Measurements from ENCODE around the gene ROBO4. TPM values are rescaled to one million over a fixed set of nuclear protein-coding genes. Genes with fewer than 3 reads are reported as not detected.

ROBO4 gene
- total and polyA plus RNA-seq, 2 donors (not counting 1 experiment from before 2014, with no cell fraction given) = not detected

DNA sequence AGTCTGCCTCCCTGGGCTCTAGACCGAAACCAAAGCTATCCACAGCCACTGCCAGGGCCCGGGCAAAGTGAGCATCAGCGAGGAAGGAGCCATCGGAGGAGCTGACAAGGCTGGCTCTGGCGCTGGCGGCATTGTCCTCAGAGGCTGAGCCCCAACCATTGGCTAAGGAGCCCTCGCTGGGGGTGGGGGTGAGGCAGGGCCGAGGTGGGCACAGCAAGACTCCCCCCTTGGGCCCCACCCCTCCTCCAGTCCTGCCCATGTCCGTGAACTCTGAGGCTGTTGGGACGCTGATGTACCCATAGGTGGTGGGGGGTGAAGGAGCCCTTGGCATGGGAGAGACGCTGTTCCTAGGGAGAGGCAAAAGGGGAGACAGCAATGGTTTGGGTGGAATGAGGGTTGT lies 11.2 kb downstream of the ROBO4 start:
- no peaks in the 10 kb centered on the region for H4K20me1 ChIP-seq (ENCODE audit: control insufficient read depth, insufficient read depth, low read length, poor library complexity, severe bottlenecking)
- peaks cover 0 to 6% (median 0%) of the 10 kb centered on the region in 4 experiments for H3K27me3 ChIP-seq (replicated peaks in 1 of 4; ENCODE audit: control extremely low read depth in 1 of 4, control insufficient read depth in 3 of 4, insufficient read depth in 4 of 4, low read length in 3 of 4)
- intact Hi-C loops (cut with micrococcal nuclease) = no loop called here
- DNase-seq = no peak
- ChIA-PET POLR2A (no interaction called here), CTCF (interaction anchor here (1.9 kb wide), 1 partner anchor 10 kb away, joined by 6 read pairs; no protein-coding TSS in a partner anchor)
- Mint-ChIP-seq H3K4me1 (no peaks in the 10 kb centered on the region), H3K27me3 (peaks cover 19% of the 10 kb centered on the region), H3K27ac (no peak overlapping the region), H3K4me3 (no peak overlapping the region), H3K9me3 (ENCODE audit: insufficient read depth) (no peaks in the 10 kb centered on the region)
- peaks cover 0 to 4% (median 0%) of the 10 kb centered on the region in 3 donors for H3K9me3 ChIP-seq (ENCODE audit: control extremely low read depth in 1 of 3, control insufficient read depth in 2 of 3, insufficient read depth in 1 of 3, low read length in 2 of 3)
- no peak overlapping the region for H3K4me3 ChIP-seq (ENCODE audit: control extremely low read depth in 1 of 5, extremely low read depth in 1 of 5, insufficient read depth in 1 of 5, low read depth in 2 of 5, low read length in 4 of 5)
- H3K27ac ChIP-seq (ENCODE audit: low read length in 2 of 2) = no peak overlapping the region
- no peak overlapping the region for H3K9ac ChIP-seq (ENCODE audit: low read length)
- TF ChIP-seq EZH2 (IDR thresholded peaks at IDR 0.05; ENCODE audit: borderline replicate concordance, insufficient read depth, low read depth, low read length, poor library complexity, severe bottlenecking) = no peak
- TF ChIP-seq, protein P1, sequence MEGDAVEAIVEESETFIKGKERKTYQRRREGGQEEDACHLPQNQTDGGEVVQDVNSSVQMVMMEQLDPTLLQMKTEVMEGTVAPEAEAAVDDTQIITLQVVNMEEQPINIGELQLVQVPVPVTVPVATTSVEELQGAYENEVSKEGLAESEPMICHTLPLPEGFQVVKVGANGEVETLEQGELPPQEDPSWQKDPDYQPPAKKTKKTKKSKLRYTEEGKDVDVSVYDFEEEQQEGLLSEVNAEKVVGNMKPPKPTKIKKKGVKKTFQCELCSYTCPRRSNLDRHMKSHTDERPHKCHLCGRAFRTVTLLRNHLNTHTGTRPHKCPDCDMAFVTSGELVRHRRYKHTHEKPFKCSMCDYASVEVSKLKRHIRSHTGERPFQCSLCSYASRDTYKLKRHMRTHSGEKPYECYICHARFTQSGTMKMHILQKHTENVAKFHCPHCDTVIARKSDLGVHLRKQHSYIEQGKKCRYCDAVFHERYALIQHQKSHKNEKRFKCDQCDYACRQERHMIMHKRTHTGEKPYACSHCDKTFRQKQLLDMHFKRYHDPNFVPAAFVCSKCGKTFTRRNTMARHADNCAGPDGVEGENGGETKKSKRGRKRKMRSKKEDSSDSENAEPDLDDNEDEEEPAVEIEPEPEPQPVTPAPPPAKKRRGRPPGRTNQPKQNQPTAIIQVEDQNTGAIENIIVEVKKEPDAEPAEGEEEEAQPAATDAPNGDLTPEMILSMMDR (IDR thresholded peaks at IDR 0.05) = no peak
- 92% methylated on average over 7 of the region's 11 CpGs for WGBS (ENCODE audit: insufficient coverage)
- no peaks in the 10 kb centered on the region for H3K4me1 ChIP-seq (ENCODE audit: control insufficient read depth in 2 of 2, insufficient read depth in 2 of 2, low read length in 2 of 2)
- no peak for ATAC-seq (ENCODE audit: low read depth)
- H2AFZ ChIP-seq (ENCODE audit: insufficient read depth, low read depth, low read length, poor library complexity, severe bottlenecking) = no peak overlapping the region
- no peaks in the 10 kb centered on the region for H3K36me3 ChIP-seq (replicated peaks in 1 of 2; ENCODE audit: control extremely low read depth in 1 of 2, control insufficient read depth in 1 of 2, extremely low read depth in 1 of 2, insufficient read depth in 2 of 2, low read length in 1 of 2)
- no peaks in the 10 kb centered on the region for H3K79me2 ChIP-seq (ENCODE audit: control insufficient read depth, insufficient read depth, low read length)
- no peak overlapping the region for H3K4me2 ChIP-seq (replicated peaks; ENCODE audit: low read depth, low read length, poor library complexity, severe bottlenecking)

DNA sequence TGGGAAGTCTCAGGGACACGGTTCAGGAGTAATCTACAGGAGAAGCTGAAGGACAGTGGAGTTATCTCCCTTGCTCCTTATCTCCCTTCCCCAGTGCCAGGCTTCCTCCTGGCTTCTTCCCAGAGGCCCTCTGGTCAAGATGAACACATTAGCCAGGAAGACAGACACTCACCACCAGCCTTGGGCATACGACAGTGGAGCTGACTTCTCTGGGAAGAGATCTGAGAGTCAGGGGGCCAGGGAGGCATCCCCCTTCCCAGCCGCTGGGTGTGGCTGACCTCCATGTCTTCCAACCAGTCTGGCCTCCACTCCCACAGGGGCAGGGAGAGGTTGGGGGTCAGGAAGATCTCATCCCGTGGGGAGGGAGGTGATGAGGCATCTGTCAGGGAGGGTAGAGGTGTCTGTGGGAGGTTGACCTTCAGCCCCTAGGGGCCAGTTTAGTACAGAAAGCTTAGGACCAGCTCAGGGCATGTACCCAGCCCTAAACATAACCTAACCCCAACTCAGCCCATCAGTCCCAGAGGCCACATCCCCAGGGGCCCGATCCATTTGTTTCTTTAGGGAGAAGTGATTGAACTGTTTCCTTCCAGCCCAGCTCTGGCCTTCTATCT lies 12.7 kb downstream of the ROBO4 start:
- no peaks in the 10 kb centered on the region for H3K9me3 Mint-ChIP-seq (ENCODE audit: insufficient read depth)
- Histone ChIP-seq H4K20me1 (ENCODE audit: control insufficient read depth, insufficient read depth, low read length, poor library complexity, severe bottlenecking) (no peaks in the 10 kb centered on the region), H3K27ac (ENCODE audit: low read length in 2 of 2) (no peak overlapping the region), H3K79me2 (ENCODE audit: control insufficient read depth, insufficient read depth, low read length) (no peaks in the 10 kb centered on the region), H3K4me3 (ENCODE audit: control extremely low read depth in 1 of 5, extremely low read depth in 1 of 5, insufficient read depth in 1 of 5, low read depth in 2 of 5, low read length in 4 of 5) (no peak overlapping the region), H3K9ac (ENCODE audit: low read length) (no peak overlapping the region), H3K4me1 (ENCODE audit: control insufficient read depth in 2 of 2, insufficient read depth in 2 of 2, low read length in 2 of 2) (no peaks in the 10 kb centered on the region), H2AFZ (ENCODE audit: insufficient read depth, low read depth, low read length, poor library complexity, severe bottlenecking) (no peak overlapping the region), H3K9me3 (ENCODE audit: control extremely low read depth in 1 of 3, control insufficient read depth in 2 of 3, insufficient read depth in 1 of 3, low read length in 2 of 3) (peaks cover 0 to 4% (median 0%) of the 10 kb centered on the region in 3 donors), H3K27me3 (replicated peaks in 1 of 4; ENCODE audit: control extremely low read depth in 1 of 4, control insufficient read depth in 3 of 4, insufficient read depth in 4 of 4, low read length in 3 of 4) (peaks cover 0 to 6% (median under 1%) of the 10 kb centered on the region in 4 experiments), H3K36me3 (replicated peaks in 1 of 2; ENCODE audit: control extremely low read depth in 1 of 2, control insufficient read depth in 1 of 2, extremely low read depth in 1 of 2, insufficient read depth in 2 of 2, low read length in 1 of 2) (no peaks in the 10 kb centered on the region), H3K4me2 (replicated peaks; ENCODE audit: low read depth, low read length, poor library complexity, severe bottlenecking) (no peak overlapping the region)
- H3K4me1 Mint-ChIP-seq = no peaks in the 10 kb centered on the region
- intact Hi-C loops (cut with micrococcal nuclease) = no loop called here
- ATAC-seq (ENCODE audit: low read depth) (no peak), DNase-seq (no peak)
- peaks cover 19% of the 10 kb centered on the region for H3K27me3 Mint-ChIP-seq
- no peak overlapping the region for H3K4me3 Mint-ChIP-seq
- CTCF ChIA-PET = interaction anchor here (1.0 kb wide), 1 partner anchor 9 kb away, joined by 4 read pairs; no protein-coding TSS in a partner anchor
- H3K27ac Mint-ChIP-seq = no peak overlapping the region
- no CpG with 5 or more reads among the region's 5 CpGs for WGBS (ENCODE audit: insufficient coverage)
- POLR2A ChIA-PET = no interaction called here
- TF ChIP-seq, protein P1 (IDR thresholded peaks at IDR 0.05) = no peak
- TF ChIP-seq EZH2 (IDR thresholded peaks at IDR 0.05; ENCODE audit: borderline replicate concordance, insufficient read depth, low read depth, low read length, poor library complexity, severe bottlenecking) = no peak
